ENCODE measurements around the gene GCLM. TPM values are rescaled to one million over a fixed set of nuclear protein-coding genes. Genes with fewer than 3 reads are reported as not detected.
A peak's percentile ranks its signal among the peaks of the same experiment; 100 is the strongest.

GCLM gene
- total RNA-seq, 4 donors from 2014 or later = 7.4 to 14.1 (median 8.7) TPM

GRCh38 chr1:93910305-93910704, 1.1 kb upstream of the GCLM start:
- Histone ChIP-seq H3K36me3 (no peaks in the 10 kb centered on the region), H3K4me3 (no peak overlapping the region), H3K27ac (peak overlapping the region in 3 of 4 donors; percentile 86 to 90 (median 89)), H3K4me1 (peaks cover 0 to 29% (median 4%) of the 10 kb centered on the region in 3 donors), H3K27me3 (no peaks in the 10 kb centered on the region), H3K9me3 (no peaks in the 10 kb centered on the region)
- TF ChIP-seq EP300 (IDR thresholded peaks at IDR 0.05) = no peak
- no peak for TF ChIP-seq POLR2AphosphoS5 (IDR thresholded peaks at IDR 0.05)
- no peak for TF ChIP-seq POLR2A (IDR thresholded peaks at IDR 0.05)
- TF ChIP-seq, protein P1, sequence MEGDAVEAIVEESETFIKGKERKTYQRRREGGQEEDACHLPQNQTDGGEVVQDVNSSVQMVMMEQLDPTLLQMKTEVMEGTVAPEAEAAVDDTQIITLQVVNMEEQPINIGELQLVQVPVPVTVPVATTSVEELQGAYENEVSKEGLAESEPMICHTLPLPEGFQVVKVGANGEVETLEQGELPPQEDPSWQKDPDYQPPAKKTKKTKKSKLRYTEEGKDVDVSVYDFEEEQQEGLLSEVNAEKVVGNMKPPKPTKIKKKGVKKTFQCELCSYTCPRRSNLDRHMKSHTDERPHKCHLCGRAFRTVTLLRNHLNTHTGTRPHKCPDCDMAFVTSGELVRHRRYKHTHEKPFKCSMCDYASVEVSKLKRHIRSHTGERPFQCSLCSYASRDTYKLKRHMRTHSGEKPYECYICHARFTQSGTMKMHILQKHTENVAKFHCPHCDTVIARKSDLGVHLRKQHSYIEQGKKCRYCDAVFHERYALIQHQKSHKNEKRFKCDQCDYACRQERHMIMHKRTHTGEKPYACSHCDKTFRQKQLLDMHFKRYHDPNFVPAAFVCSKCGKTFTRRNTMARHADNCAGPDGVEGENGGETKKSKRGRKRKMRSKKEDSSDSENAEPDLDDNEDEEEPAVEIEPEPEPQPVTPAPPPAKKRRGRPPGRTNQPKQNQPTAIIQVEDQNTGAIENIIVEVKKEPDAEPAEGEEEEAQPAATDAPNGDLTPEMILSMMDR (IDR thresholded peaks at IDR 0.05) = no peak
- WGBS, 2 donors (ENCODE audit: low coverage in 1 of 2) = 80 to 93% methylated on average over 4 of the region's 4 CpGs
- no peak for ATAC-seq

GRCh38 chr1:93908394-93909145, 660 bp downstream of the GCLM start:
- TF ChIP-seq, protein P1 (IDR thresholded peaks at IDR 0.05) = no peak
- TF ChIP-seq POLR2AphosphoS5 (IDR thresholded peaks at IDR 0.05) (no peak), EP300 (IDR thresholded peaks at IDR 0.05) (no peak), POLR2A (IDR thresholded peaks at IDR 0.05) (no peak)
- Histone ChIP-seq H3K27ac (peak overlapping the region; percentile 48 to 90 (median 88)), H3K4me3 (peak overlapping the region; percentile 88 to 94), H3K27me3 (no peaks in the 10 kb centered on the region), H3K9me3 (no peaks in the 10 kb centered on the region), H3K4me1 (peaks cover 0 to 32% (median 4%) of the 10 kb centered on the region in 3 donors), H3K36me3 (no peaks in the 10 kb centered on the region)
- WGBS, 2 donors (ENCODE audit: low coverage in 1 of 2) = 2% methylated on average over 11 to 20 of the region's 49 CpGs
- peak; percentile 30 for ATAC-seq

DNA sequence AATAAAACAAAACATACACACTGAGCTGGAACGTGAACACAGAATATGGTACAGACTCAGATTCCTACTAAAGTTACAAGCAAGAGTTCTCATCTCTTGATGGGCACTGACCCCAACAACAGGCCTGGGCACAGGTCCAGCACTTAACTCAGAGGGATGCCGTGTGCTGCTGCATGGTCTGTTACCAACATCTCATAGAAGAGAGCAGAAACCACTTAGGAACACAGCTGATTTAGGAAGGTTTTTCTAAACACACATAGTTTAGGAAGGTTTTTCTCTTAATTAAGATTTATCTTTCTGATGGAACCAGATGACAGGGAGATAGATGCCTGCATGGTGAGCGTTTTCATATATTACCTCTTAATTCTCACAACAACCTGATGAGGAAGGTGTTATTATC, 1.5 kb downstream of the GCLM start:
- no peak for ATAC-seq
- H3K36me3 ChIP-seq = no peaks in the 10 kb centered on the region
- no peaks in the 10 kb centered on the region for H3K27me3 ChIP-seq
- WGBS, 2 donors (ENCODE audit: low coverage in 1 of 2) = 53 to 61% methylated on average over 2 to 3 of the region's 3 CpGs
- no peak overlapping the region for H3K4me3 ChIP-seq
- H3K27ac ChIP-seq = no peak overlapping the region
- H3K9me3 ChIP-seq = no peaks in the 10 kb centered on the region
- peaks cover 0 to 32% (median 4%) of the 10 kb centered on the region in 3 donors for H3K4me1 ChIP-seq
- no peak for TF ChIP-seq POLR2A (IDR thresholded peaks at IDR 0.05)
- TF ChIP-seq, protein P1 (IDR thresholded peaks at IDR 0.05) = no peak
- TF ChIP-seq EP300 (IDR thresholded peaks at IDR 0.05) = no peak
- no peak for TF ChIP-seq POLR2AphosphoS5 (IDR thresholded peaks at IDR 0.05)

GRCh38 chr1:93906480-93906879, 2.8 kb downstream of the GCLM start:
- no peak for ATAC-seq

More at GRCh38 chr1:93906480-93906879, 2.8 kb downstream of the GCLM start:
- WGBS, 2 donors (ENCODE audit: low coverage in 1 of 2) = 89 to 100% methylated on average over 2 to 3 of the region's 3 CpGs
- Histone ChIP-seq H3K9me3 (no peaks in the 10 kb centered on the region), H3K27ac (no peak overlapping the region), H3K4me1 (peaks cover 0 to 32% (median 4%) of the 10 kb centered on the region in 3 donors), H3K4me3 (no peak overlapping the region), H3K36me3 (no peaks in the 10 kb centered on the region), H3K27me3 (no peaks in the 10 kb centered on the region)
- TF ChIP-seq POLR2AphosphoS5 (IDR thresholded peaks at IDR 0.05) (no peak), POLR2A (IDR thresholded peaks at IDR 0.05) (no peak), EP300 (IDR thresholded peaks at IDR 0.05) (no peak)
- TF ChIP-seq, protein P1 (IDR thresholded peaks at IDR 0.05) = no peak

All from gastroesophageal sphincter (tissue), 4 donors.